HCT116 (cell line): ENCODE data around the gene CFL1. TPM values are rescaled to one million over a fixed set of nuclear protein-coding genes. Genes with fewer than 3 reads are reported as not detected.

Experiments used
- ATAC-seq: fragments of 200-7000 bp; cut with Tn5 transposase; 2 replicates; pipeline ENCODE4 v1.9.1; 2020; ENCODE audit warnings: mild to moderate bottlenecking, moderate library complexity
- BruUV-seq: library from RNA; stranded (reverse); fragments of 400-500 nt; replicated peaks from 2 replicates; lab custom pipeline; 2021; lab: Mats Ljungman, UMichigan
- CTCF ChIA-PET: fragments of 300-600 bp; sonication (Branson Sonifier 250); formaldehyde crosslinking; loops from one replicate; lab custom pipeline; 2021; ENCODE audit warnings: antibody characterized with exemption; lab: Charles Lee
- POLR2A ChIA-PET: fragments of 300-600, 350-600 bp; sonication (Branson Sonifier 250); formaldehyde crosslinking; loops from one replicate; lab custom pipeline; 2021; ENCODE audit warnings: antibody characterized with exemption; lab: Charles Lee
- RAD21 ChIA-PET, 2 experiments: fragments of 300-600 bp; sonication (Branson Sonifier 250); formaldehyde crosslinking; loops; one replicate each; lab custom pipeline; 2023; ENCODE audit warnings: low total read pairs in 2 of 2; ENCODE audit not compliant: uncharacterized antibody in 2 of 2, unreplicated experiment in 2 of 2, low non-redundant PET in 1 of 2; lab: Charles Lee
- DNase-seq: peaks from one replicate; pipeline ENCODE4 v3.0.0-alpha.2; 2010; ENCODE audit warnings: low read depth, low spot score
- H2AFZ ChIP-seq: fragments of 200-600 bp; shearing (Covaris generic), sonication (generic); 2 replicates; pipeline ENCODE4 v1.6.1; 2017; ENCODE audit warnings: low read depth, mixed run types, mixed read lengths, antibody characterized with exemption, low read length; ENCODE audit not compliant: poor library complexity, severe bottlenecking
- H3K27ac ChIP-seq: 2 replicates; pipeline ENCODE4 v1.5.1; 2012; ENCODE audit warnings: low read depth, low read length
- H3K27me3 ChIP-seq: fragments of 200-600 bp; sonication (generic); 2 replicates; pipeline ENCODE4 v1.6.1; 2016; ENCODE audit warnings: mixed run types, low read length, mixed read lengths; ENCODE audit not compliant: insufficient read depth
- H3K36me3 ChIP-seq, 2 experiments: fragments of 200-500 bp in 1 of 2; fragments of 200-600 bp in 1 of 2; sonication (Bioruptor generic) in 1 of 2; sonication (generic) in 1 of 2; 2 replicates each; pipeline versions ENCODE4 v1.5.1 to v1.6.1; 2014 to 2016; ENCODE audit warnings: low read length in 2 of 2, inconsistent platforms in 1 of 2, mixed read lengths in 1 of 2, mixed run types in 1 of 2; ENCODE audit not compliant: insufficient read depth in 2 of 2, control insufficient read depth in 1 of 2
- H3K4me1 ChIP-seq, 2 experiments: fragments of 200-600 bp in 1 of 2; sonication (generic) in 1 of 2; 2 replicates each; pipeline versions ENCODE4 v1.5.1 to v1.6.1; 2012 to 2017; ENCODE audit warnings: low read length in 2 of 2, inconsistent platforms in 1 of 2, mild to moderate bottlenecking in 1 of 2, mixed read lengths in 1 of 2, mixed run types in 1 of 2, moderate library complexity in 1 of 2; ENCODE audit not compliant: insufficient read depth in 2 of 2, control insufficient read depth in 1 of 2
- H3K4me2 ChIP-seq: fragments of 200-600 bp; sonication (generic); 2 replicates; pipeline ENCODE4 v1.6.1; 2017; ENCODE audit warnings: mixed run types, low read length, mixed read lengths
- H3K4me3 ChIP-seq, 2 experiments: fragments of 200-600 bp in 1 of 2; sonication (generic) in 1 of 2; replicated peaks in 1 of 2; 2 replicates each; pipeline ENCODE4 v1.5.1; 2011 to 2016; ENCODE audit warnings: low read length in 2 of 2, control low read depth in 1 of 2, low read depth in 1 of 2, mild to moderate bottlenecking in 1 of 2, mixed read lengths in 1 of 2, mixed run types in 1 of 2
- H3K79me2 ChIP-seq: fragments of 200-600 bp; sonication (generic); 2 replicates; pipeline ENCODE4 v1.6.1; 2017; ENCODE audit warnings: mild to moderate bottlenecking, mixed run types, low read length, moderate library complexity, mixed read lengths; ENCODE audit not compliant: insufficient read depth
- H3K9ac ChIP-seq: fragments of 200-600 bp; sonication (generic); 2 replicates; pipeline ENCODE4 v1.6.1; 2016; ENCODE audit warnings: low read length, mixed read lengths
- H3K9me2 ChIP-seq: fragments of 200-600 bp; sonication (generic), shearing (Covaris generic); 2 replicates; pipeline ENCODE4 v1.6.1; 2017; ENCODE audit warnings: mixed run types, mild to moderate bottlenecking, moderate library complexity; ENCODE audit not compliant: insufficient read depth
- H3K9me3 ChIP-seq, 2 experiments: fragments of 200-500 bp in 1 of 2; fragments of 200-600 bp in 1 of 2; sonication (Bioruptor generic) in 1 of 2; sonication (generic) in 1 of 2; 2 replicates each; pipeline ENCODE4 v1.6.1; 2014 to 2017; ENCODE audit warnings: low read length in 2 of 2, mixed read lengths in 2 of 2, inconsistent platforms in 1 of 2, low read depth in 1 of 2, mild to moderate bottlenecking in 1 of 2, mixed run types in 1 of 2, moderate library complexity in 1 of 2; ENCODE audit not compliant: control insufficient read depth in 1 of 2, insufficient read depth in 1 of 2
- H4K20me1 ChIP-seq: fragments of 200-600 bp; sonication (generic), shearing (Covaris generic); 2 replicates; pipeline ENCODE4 v1.6.1; 2017; ENCODE audit warnings: mixed run types, mild to moderate bottlenecking, moderate library complexity; ENCODE audit not compliant: insufficient read depth
- EGR1 ChIP-seq: IDR thresholded peaks from 2 replicates; pipeline ENCODE4 v1.6.1; 2012; ENCODE audit warnings: low read depth
- ELF1 ChIP-seq: IDR thresholded peaks from 2 replicates; pipeline ENCODE4 v1.6.1; 2012; ENCODE audit warnings: low read depth, borderline replicate concordance
- EZH2 ChIP-seq: fragments of 200-600 bp; sonication (generic); IDR thresholded peaks from 2 replicates; pipeline ENCODE4 v1.6.1; 2017; ENCODE audit warnings: antibody characterized with exemption, mixed run types
- MAX ChIP-seq: IDR thresholded peaks from 2 replicates; pipeline ENCODE4 v1.6.1; 2012
- SP1 ChIP-seq: IDR thresholded peaks from 2 replicates; pipeline ENCODE4 v1.6.1; 2012; ENCODE audit warnings: low read depth
- SRF ChIP-seq: IDR thresholded peaks from 2 replicates; pipeline ENCODE4 v1.6.1; 2012; ENCODE audit warnings: low read depth
- TCF7L2 ChIP-seq: IDR thresholded peaks from 2 replicates; pipeline ENCODE4 v1.7.0; 2011; ENCODE audit warnings: borderline replicate concordance, inconsistent platforms; ENCODE audit not compliant: insufficient read depth, insufficient read length; ENCODE audit errors: extremely low read depth
- YY1 ChIP-seq: IDR thresholded peaks from 2 replicates; pipeline ENCODE4 v1.6.1; 2011; ENCODE audit warnings: low read length, low read depth, moderate library complexity, mild to moderate bottlenecking; ENCODE audit not compliant: insufficient replicate concordance; ENCODE audit errors: extremely low read depth
- intact Hi-C: fragments of 100-400 bp; cut with micrococcal nuclease; formaldehyde crosslinking; loops from 2 replicates; pipeline ENCODE4 v1.10.0; 2022
- total RNA-seq: library from RNA; stranded (reverse); gene quantifications from one replicate; pipeline ENCODE4 v1.2.1, GENCODE V29; 2021; ENCODE audit not compliant: unreplicated experiment
- TF ChIP-seq, protein P1 (sequence below), 3 experiments: fragments of 200-600 bp in 1 of 3; sonication (generic) in 1 of 3; IDR thresholded peaks in 2 of 3; conservative IDR thresholded peaks in 1 of 3; 2 replicates each; pipeline ENCODE4 v1.5.1; 2012 to 2017; ENCODE audit warnings: low read depth in 2 of 3, low read length in 2 of 3, antibody characterized with exemption in 1 of 3, borderline replicate concordance in 1 of 3, control low read depth in 1 of 3, mild to moderate bottlenecking in 1 of 3, mixed read lengths in 1 of 3, mixed run types in 1 of 3, moderate library complexity in 1 of 3; ENCODE audit not compliant: insufficient read depth in 1 of 3
- TF ChIP-seq, protein P2 (sequence below): IDR thresholded peaks from 2 replicates; pipeline ENCODE4 v1.6.1; 2012; ENCODE audit warnings: low read depth
- TF ChIP-seq, protein P3 (sequence below): IDR thresholded peaks from 2 replicates; pipeline ENCODE4 v1.6.1; 2011; ENCODE audit warnings: mild to moderate bottlenecking, low read length, moderate library complexity; ENCODE audit not compliant: insufficient replicate concordance; ENCODE audit errors: extremely low read depth

Gene CFL1
- total RNA-seq, 1 experiment from 2014 or later, result 1,270 TPM

DNA sequence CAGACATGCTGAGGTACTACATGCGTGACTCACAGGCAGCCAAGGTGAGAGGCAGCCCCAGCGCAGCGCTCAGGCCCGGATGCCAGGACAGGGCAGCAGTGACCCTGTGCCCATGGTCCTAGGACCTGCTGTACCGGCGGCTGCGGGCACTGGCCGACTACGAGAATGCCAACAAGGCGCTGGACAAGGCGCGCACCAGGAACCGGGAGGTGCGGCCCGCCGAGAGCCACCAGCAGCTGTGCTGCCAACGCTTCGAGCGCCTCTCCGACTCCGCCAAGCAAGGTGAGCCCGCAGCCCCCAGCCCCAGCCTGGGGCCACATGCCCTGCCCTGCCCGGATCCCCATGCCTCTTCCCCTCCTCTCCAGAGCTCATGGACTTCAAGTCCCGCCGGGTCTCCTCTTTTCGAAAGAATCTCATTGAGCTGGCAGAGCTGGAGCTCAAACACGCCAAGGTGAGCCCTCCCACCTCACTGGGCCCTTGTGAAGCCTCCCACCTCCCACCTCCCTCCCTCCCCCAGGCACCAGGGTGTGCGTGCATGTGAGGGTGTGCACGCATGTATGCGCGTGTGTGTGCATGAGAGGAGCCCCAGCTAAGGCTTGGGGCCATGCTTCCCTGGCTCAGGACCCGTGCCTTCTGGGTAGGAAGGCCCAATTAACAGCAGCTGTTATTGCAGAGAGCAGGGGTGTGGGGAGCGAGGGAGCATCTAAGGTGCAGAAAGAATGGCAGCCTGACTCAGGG, 5.3 kb downstream of the CFL1 start:
- RAD21 ChIA-PET, result no interaction called here
- Histone ChIP-seq H3K9ac (no peak overlapping the region), H3K36me3 (peaks cover 31 to 56% of the 10 kb centered on the region in 2 experiments)

More for the DNA sequence above, 5.3 kb downstream of the CFL1 start:
- no peaks in the 10 kb centered on the region; a peak in 1 of 4 replicates for H3K9me3 ChIP-seq
- POLR2A ChIA-PET, result interaction anchor here (0.7 to 1.7 kb wide), 4 partner anchors 7 to 140 kb away, joined by 3 to 8 read pairs (median 5); partner anchors contain the start of genes FIBP, KAT5 and MUS81
- H2AFZ ChIP-seq, result no peak overlapping the region
- H3K27ac ChIP-seq, result no peak overlapping the region
- no peaks in the 10 kb centered on the region for H3K9me2 ChIP-seq
- CTCF ChIA-PET, result no interaction called here
- DNase-seq, result no peak
- H3K79me2 ChIP-seq, result peaks cover 39% of the 10 kb centered on the region
- peaks cover 15% of the 10 kb centered on the region; the same call in 1 of the 2 replicates for H4K20me1 ChIP-seq
- no TSS peak for BruUV-seq
- TF ChIP-seq, protein P1, sequence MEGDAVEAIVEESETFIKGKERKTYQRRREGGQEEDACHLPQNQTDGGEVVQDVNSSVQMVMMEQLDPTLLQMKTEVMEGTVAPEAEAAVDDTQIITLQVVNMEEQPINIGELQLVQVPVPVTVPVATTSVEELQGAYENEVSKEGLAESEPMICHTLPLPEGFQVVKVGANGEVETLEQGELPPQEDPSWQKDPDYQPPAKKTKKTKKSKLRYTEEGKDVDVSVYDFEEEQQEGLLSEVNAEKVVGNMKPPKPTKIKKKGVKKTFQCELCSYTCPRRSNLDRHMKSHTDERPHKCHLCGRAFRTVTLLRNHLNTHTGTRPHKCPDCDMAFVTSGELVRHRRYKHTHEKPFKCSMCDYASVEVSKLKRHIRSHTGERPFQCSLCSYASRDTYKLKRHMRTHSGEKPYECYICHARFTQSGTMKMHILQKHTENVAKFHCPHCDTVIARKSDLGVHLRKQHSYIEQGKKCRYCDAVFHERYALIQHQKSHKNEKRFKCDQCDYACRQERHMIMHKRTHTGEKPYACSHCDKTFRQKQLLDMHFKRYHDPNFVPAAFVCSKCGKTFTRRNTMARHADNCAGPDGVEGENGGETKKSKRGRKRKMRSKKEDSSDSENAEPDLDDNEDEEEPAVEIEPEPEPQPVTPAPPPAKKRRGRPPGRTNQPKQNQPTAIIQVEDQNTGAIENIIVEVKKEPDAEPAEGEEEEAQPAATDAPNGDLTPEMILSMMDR (IDR thresholded peaks at IDR 0.05 in 2 of 3, conservative IDR thresholded peaks at IDR 0.05 in 1 of 3; ENCODE audit: borderline replicate concordance in 1 of 3, insufficient read depth in 1 of 3, low read depth in 2 of 3, low read length in 2 of 3), result no peak
- TF ChIP-seq, protein P2, sequence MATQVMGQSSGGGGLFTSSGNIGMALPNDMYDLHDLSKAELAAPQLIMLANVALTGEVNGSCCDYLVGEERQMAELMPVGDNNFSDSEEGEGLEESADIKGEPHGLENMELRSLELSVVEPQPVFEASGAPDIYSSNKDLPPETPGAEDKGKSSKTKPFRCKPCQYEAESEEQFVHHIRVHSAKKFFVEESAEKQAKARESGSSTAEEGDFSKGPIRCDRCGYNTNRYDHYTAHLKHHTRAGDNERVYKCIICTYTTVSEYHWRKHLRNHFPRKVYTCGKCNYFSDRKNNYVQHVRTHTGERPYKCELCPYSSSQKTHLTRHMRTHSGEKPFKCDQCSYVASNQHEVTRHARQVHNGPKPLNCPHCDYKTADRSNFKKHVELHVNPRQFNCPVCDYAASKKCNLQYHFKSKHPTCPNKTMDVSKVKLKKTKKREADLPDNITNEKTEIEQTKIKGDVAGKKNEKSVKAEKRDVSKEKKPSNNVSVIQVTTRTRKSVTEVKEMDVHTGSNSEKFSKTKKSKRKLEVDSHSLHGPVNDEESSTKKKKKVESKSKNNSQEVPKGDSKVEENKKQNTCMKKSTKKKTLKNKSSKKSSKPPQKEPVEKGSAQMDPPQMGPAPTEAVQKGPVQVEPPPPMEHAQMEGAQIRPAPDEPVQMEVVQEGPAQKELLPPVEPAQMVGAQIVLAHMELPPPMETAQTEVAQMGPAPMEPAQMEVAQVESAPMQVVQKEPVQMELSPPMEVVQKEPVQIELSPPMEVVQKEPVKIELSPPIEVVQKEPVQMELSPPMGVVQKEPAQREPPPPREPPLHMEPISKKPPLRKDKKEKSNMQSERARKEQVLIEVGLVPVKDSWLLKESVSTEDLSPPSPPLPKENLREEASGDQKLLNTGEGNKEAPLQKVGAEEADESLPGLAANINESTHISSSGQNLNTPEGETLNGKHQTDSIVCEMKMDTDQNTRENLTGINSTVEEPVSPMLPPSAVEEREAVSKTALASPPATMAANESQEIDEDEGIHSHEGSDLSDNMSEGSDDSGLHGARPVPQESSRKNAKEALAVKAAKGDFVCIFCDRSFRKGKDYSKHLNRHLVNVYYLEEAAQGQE, result no peak
- TF ChIP-seq EGR1 (no peak), MAX (no peak), YY1 (no peak), SP1 (no peak), EZH2 (no peak), TCF7L2 (no peak), ELF1 (no peak), SRF (no peak)
- TF ChIP-seq, protein P3, sequence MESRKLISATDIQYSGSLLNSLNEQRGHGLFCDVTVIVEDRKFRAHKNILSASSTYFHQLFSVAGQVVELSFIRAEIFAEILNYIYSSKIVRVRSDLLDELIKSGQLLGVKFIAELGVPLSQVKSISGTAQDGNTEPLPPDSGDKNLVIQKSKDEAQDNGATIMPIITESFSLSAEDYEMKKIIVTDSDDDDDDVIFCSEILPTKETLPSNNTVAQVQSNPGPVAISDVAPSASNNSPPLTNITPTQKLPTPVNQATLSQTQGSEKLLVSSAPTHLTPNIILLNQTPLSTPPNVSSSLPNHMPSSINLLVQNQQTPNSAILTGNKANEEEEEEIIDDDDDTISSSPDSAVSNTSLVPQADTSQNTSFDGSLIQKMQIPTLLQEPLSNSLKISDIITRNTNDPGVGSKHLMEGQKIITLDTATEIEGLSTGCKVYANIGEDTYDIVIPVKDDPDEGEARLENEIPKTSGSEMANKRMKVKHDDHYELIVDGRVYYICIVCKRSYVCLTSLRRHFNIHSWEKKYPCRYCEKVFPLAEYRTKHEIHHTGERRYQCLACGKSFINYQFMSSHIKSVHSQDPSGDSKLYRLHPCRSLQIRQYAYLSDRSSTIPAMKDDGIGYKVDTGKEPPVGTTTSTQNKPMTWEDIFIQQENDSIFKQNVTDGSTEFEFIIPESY, result no peak
- intact Hi-C loops, result no loop called here
- H3K4me1 ChIP-seq, result peaks cover 7 to 14% of the 10 kb centered on the region in 2 experiments; a peak in 3 of 4 replicates
- no peaks in the 10 kb centered on the region for H3K27me3 ChIP-seq
- H3K4me2 ChIP-seq, result no peak overlapping the region
- H3K4me3 ChIP-seq, result no peak overlapping the region
- no peak for ATAC-seq
